ENCODE data around the gene LDB3. TPM values are rescaled to one million over a fixed set of nuclear protein-coding genes. Genes with fewer than 3 reads are reported as not detected.

LDB3 gene
- total and polyA plus RNA-seq, 8 donors, result 0.14 to 2.1 (median 0.44) TPM

GRCh38 chr10:86659721-86660453, 8.4 kb upstream of the LDB3 start:
- intact Hi-C loops (cut with DNase I), result no loop called here
- TF ChIP-seq CTCF (IDR thresholded peaks at IDR 0.05), result no peak
- WGBS, 2 donors, result 89 to 92% methylated on average over 17 of the region's 17 CpGs
- ATAC-seq, result no peak
- DNase-seq, result peak in 2 of 6 donors; percentile 44 to 62
- Histone ChIP-seq H3K27ac (no peak overlapping the region), H3K4me3 (no peak overlapping the region), H3K9me3 (no peaks in the 10 kb centered on the region), H3K4me1 (no peaks in the 10 kb centered on the region), H3K27me3 (no peaks in the 10 kb centered on the region), H3K36me3 (no peaks in the 10 kb centered on the region)
- FAIRE-seq, result no peak

GRCh38 chr10:86661161-86662025, 6.9 kb upstream of the LDB3 start:
- WGBS, 2 donors, result 62 to 66% methylated on average over 17 of the region's 17 CpGs
- FAIRE-seq, result no peak
- H3K36me3 ChIP-seq, result no peaks in the 10 kb centered on the region
- H3K27ac ChIP-seq, result no peak overlapping the region
- no peak overlapping the region for H3K4me3 ChIP-seq
- ATAC-seq, result peak; percentile 65 to 83 (median 70)
- no peak for TF ChIP-seq CTCF (IDR thresholded peaks at IDR 0.05)
- H3K4me1 ChIP-seq, result no peaks in the 10 kb centered on the region
- no peaks in the 10 kb centered on the region for H3K9me3 ChIP-seq
- intact Hi-C loops (cut with DNase I), result no loop called here
- peak in 5 of 6 donors; percentile 31 to 66 (median 56) for DNase-seq
- H3K27me3 ChIP-seq, result no peaks in the 10 kb centered on the region

- peak in 2 of 6 donors; percentile 4 to 59 for DNase-seq
- Histone ChIP-seq H3K27ac (no peak overlapping the region), H3K9me3 (no peaks in the 10 kb centered on the region), H3K36me3 (no peaks in the 10 kb centered on the region), H3K4me3 (no peak overlapping the region), H3K27me3 (no peaks in the 10 kb centered on the region), H3K4me1 (no peaks in the 10 kb centered on the region)
- no peak for ATAC-seq
- FAIRE-seq, result no peak
- 89 to 93% methylated on average over 19 of the region's 19 CpGs for WGBS, 2 donors
- no peak for TF ChIP-seq CTCF (IDR thresholded peaks at IDR 0.05)
- intact Hi-C loops (cut with DNase I), result no loop called here
These were observed 5.9 kb upstream of the LDB3 start for GRCh38 chr10:86662186-86663045.

GRCh38 chr10:86663046-86663345, 5.3 kb upstream of the LDB3 start:
- 95% methylated on average over 8 of the region's 8 CpGs for whole genome bisulfite sequencing, 2 donors
- Histone ChIP-seq H3K36me3 (no peaks in the 10 kb centered on the region), H3K9me3 (no peaks in the 10 kb centered on the region), H3K27me3 (no peaks in the 10 kb centered on the region), H3K27ac (no peak overlapping the region), H3K4me3 (no peak overlapping the region), H3K4me1 (no peaks in the 10 kb centered on the region)
- intact Hi-C loops (cut with DNase I), result no loop called here
- ATAC-seq (no peak), DNase-seq (peak in 1 of 6 donors; percentile 41), FAIRE-seq (no peak)
- no peak for TF ChIP-seq CTCF (IDR thresholded peaks at IDR 0.05)

Data from pancreas (tissue), 10 donors.